ENCODE results near the gene DONSON. TPM values are rescaled to one million over a fixed set of nuclear protein-coding genes. Genes with fewer than 3 reads are reported as not detected.

Gene DONSON
- total and polyA plus RNA-seq, 9 of the 15 experiments (the other 6 are each of a cell fraction or from before 2014, with no cell fraction given): 26.7 to 124 (median 62.6) TPM

GRCh38 chr21:33558777-33559421 lies 29.6 kb downstream of the DONSON start (continued):
- TF ChIP-seq ATF3 (IDR thresholded peaks at IDR 0.05) (peak; percentile 81), ATF3 (CRISPR knock-in tag; conservative IDR thresholded peaks at IDR 0.05) (no peak), ZBTB33 (CRISPR knock-in tag; IDR thresholded peaks at IDR 0.05) (no peak), ZNF274 (IDR thresholded peaks at IDR 0.05; ENCODE audit: borderline replicate concordance, low read depth, low read length) (no peak), CEBPG (CRISPR knock-in tag; IDR thresholded peaks at IDR 0.05) (no peak), CEBPG (tag; conservative IDR thresholded peaks at IDR 0.05 in 1 of 2, IDR thresholded peaks at IDR 0.05 in 1 of 2) (peak; percentile 60 to 75), TBP (optimal IDR thresholded peaks at IDR 0.05; ENCODE audit: low read depth, low read length) (no peak)

- no peak for ATAC-seq
- H2AFZ ChIP-seq (ENCODE audit: low read depth, low read length): no peak overlapping the region
- 0 out of 2 replicates have a peak, but pooled peaks cover 4% of the 10 kb centered on the region for H4K20me1 ChIP-seq (replicated peaks; ENCODE audit: control insufficient read depth, insufficient read depth, low read length)
- WGBS (ENCODE audit: insufficient coverage, low coverage, missing lambda C conversion rate): 98% methylated on average over 19 of the region's 19 CpGs
- CTCF ChIA-PET (ENCODE audit: low intra/inter-chr PET ratio): no interaction called here
- DNase-seq (ENCODE audit: extremely low read depth in 1 of 4, low spot score in 3 of 4): no peak
- no peaks in the 10 kb centered on the region for H3K27me3 ChIP-seq (ENCODE audit: control insufficient read depth in 2 of 2, insufficient read depth in 2 of 2, low read length in 2 of 2)
- BruUV-seq (replicated peaks): no TSS peak
- peaks cover 92% of the 10 kb centered on the region for H3K79me2 ChIP-seq (ENCODE audit: control insufficient read depth, insufficient read depth, low read length)
- in situ Hi-C loops (cut with MboI): no loop called here
- H3K4me1 ChIP-seq (replicated peaks in 1 of 2; ENCODE audit: control insufficient read depth in 2 of 2, insufficient read depth in 2 of 2, low read length in 2 of 2): no peaks in the 10 kb centered on the region
- POLR2A ChIA-PET: interaction anchor here (0.6 to 10.6 kb wide), 10 partner anchors 8 to 204 kb away, joined by 3 to 130 read pairs (median 4); partner anchors contain the start of genes DONSON, GART, SON and TMEM50B
- H3K4me3 ChIP-seq: no peak overlapping the region
- H3K9ac ChIP-seq (ENCODE audit: insufficient read depth in 1 of 2, low read depth in 2 of 2, low read length in 2 of 2): no peak overlapping the region
- no peak for FAIRE-seq
- intact Hi-C loops (cut with micrococcal nuclease): no loop called here
- H3K4me2 ChIP-seq (ENCODE audit: insufficient read depth, low read length): no peak overlapping the region
- peaks cover 12% of the 10 kb centered on the region for H3K9me3 ChIP-seq (replicated peaks; ENCODE audit: control insufficient read depth, insufficient read depth, low read depth, low read length)
- H3K27ac ChIP-seq (ENCODE audit: extremely low read depth, low read depth, low read length): no peak overlapping the region
- no peaks in the 10 kb centered on the region for H3K9me1 ChIP-seq (ENCODE audit: control insufficient read depth, insufficient read depth, low read length)
- H3K36me3 ChIP-seq (ENCODE audit: control insufficient read depth, insufficient read depth, low read length): peaks cover 96% of the 10 kb centered on the region
- TF ChIP-seq SP2 (IDR thresholded peaks at IDR 0.05; ENCODE audit: extremely low read depth, low read depth, low read length, poor library complexity, severe bottlenecking): no peak
- no peak for TF ChIP-seq ZSCAN32 (CRISPR knock-in tag; IDR thresholded peaks at IDR 0.05)
- TF ChIP-seq BHLHE40 (IDR thresholded peaks at IDR 0.05; ENCODE audit: low read length): no peak
- no peak for TF ChIP-seq NONO (IDR thresholded peaks at IDR 0.05; ENCODE audit: low read depth in 2 of 2, low read length in 1 of 2)
- TF ChIP-seq SIN3B (IDR thresholded peaks at IDR 0.05; ENCODE audit: low read depth): no peak
- no peak for TF ChIP-seq THRA (IDR thresholded peaks at IDR 0.05)
- no peak for TF ChIP-seq PTTG1 (tag; IDR thresholded peaks at IDR 0.05; ENCODE audit: low read depth)
- no peak for TF ChIP-seq ELF1 (tag; IDR thresholded peaks at IDR 0.05)
- TF ChIP-seq DIDO1 (tag; IDR thresholded peaks at IDR 0.05; ENCODE audit: low read depth): no peak
Observed at GRCh38 chr21:33557447-33557846, 31.0 kb downstream of the DONSON start.
